Measurements from ENCODE around the gene NBPF15. TPM values are rescaled to one million over a fixed set of nuclear protein-coding genes. Genes with fewer than 3 reads are reported as not detected.
"Not testable (repeated sequence)": the region's sequence is repeated elsewhere in the genome, so short reads cannot be mapped to it uniquely, and the experiment has no call there.

The NBPF15 gene
- total RNA-seq, 1 experiment from 2014 or later: 29.9 TPM

DNA sequence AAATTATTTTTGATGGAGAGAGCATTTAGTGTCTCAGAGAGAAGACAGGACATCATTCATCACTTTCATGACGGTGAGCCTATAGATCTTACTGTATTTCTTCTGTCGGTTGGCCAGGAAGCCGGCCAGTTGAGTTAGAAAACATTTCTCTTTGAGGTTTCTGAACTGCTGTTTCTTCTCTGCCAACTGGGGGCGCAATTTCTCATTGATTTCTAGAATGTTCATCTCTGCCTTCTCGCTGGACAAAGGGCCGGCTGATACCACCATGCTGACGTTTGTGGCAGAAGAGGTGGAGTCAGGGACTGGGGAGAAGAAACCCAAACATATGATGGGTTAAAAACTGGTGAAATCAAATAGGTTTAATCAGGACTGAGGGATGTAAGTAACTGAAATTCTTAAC is 21.7 kb downstream of the NBPF15 start:
- H3K27ac ChIP-seq; H3K4me3 ChIP-seq; intact Hi-C loops (cut with micrococcal nuclease; ENCODE audit: unreplicated experiment); H3K4me2 ChIP-seq; H2AFZ ChIP-seq; POLR2A ChIA-PET (ENCODE audit: unreplicated experiment); H3K27me3 ChIP-seq (ENCODE audit: insufficient read depth, low read depth); H4K20me1 ChIP-seq (ENCODE audit: insufficient read depth); H3F3A ChIP-seq (ENCODE audit: insufficient read depth, low read depth); H3K36me3 ChIP-seq (ENCODE audit: low read depth); CTCF ChIA-PET; DNase-seq; H3K9me2 ChIP-seq (ENCODE audit: insufficient read depth); BruUV-seq (replicated peaks); H3K4me1 ChIP-seq (replicated peaks; ENCODE audit: insufficient read depth); H3K79me2 ChIP-seq (ENCODE audit: low read depth); H3K9me3 ChIP-seq (ENCODE audit: insufficient read depth, low read depth): not testable (repeated sequence)
- TF ChIP-seq, protein P1, sequence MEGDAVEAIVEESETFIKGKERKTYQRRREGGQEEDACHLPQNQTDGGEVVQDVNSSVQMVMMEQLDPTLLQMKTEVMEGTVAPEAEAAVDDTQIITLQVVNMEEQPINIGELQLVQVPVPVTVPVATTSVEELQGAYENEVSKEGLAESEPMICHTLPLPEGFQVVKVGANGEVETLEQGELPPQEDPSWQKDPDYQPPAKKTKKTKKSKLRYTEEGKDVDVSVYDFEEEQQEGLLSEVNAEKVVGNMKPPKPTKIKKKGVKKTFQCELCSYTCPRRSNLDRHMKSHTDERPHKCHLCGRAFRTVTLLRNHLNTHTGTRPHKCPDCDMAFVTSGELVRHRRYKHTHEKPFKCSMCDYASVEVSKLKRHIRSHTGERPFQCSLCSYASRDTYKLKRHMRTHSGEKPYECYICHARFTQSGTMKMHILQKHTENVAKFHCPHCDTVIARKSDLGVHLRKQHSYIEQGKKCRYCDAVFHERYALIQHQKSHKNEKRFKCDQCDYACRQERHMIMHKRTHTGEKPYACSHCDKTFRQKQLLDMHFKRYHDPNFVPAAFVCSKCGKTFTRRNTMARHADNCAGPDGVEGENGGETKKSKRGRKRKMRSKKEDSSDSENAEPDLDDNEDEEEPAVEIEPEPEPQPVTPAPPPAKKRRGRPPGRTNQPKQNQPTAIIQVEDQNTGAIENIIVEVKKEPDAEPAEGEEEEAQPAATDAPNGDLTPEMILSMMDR (conservative IDR thresholded peaks at IDR 0.05): peak; percentile 48; the same call in 1 of the 2 replicates

GRCh38 chr1:144418891-144419694 is 42.4 kb downstream of the NBPF15 start:
- POLR2A ChIA-PET (ENCODE audit: unreplicated experiment); H3K36me3 ChIP-seq (ENCODE audit: low read depth); H3F3A ChIP-seq (ENCODE audit: insufficient read depth, low read depth); H4K20me1 ChIP-seq (ENCODE audit: insufficient read depth); H3K79me2 ChIP-seq (ENCODE audit: low read depth); H3K27me3 ChIP-seq (ENCODE audit: insufficient read depth, low read depth); H3K9me2 ChIP-seq (ENCODE audit: insufficient read depth); intact Hi-C loops (cut with micrococcal nuclease; ENCODE audit: unreplicated experiment); H3K4me1 ChIP-seq (replicated peaks; ENCODE audit: insufficient read depth); CTCF ChIA-PET; H3K9me3 ChIP-seq (ENCODE audit: insufficient read depth, low read depth): not testable (repeated sequence)
- DNase-seq: peak; percentile 62 to 75
- Histone ChIP-seq H3K4me2 (peak overlapping the region; percentile 69), H2AFZ (peak overlapping the region; percentile 77), H3K27ac (peak overlapping the region; percentile 69), H3K4me3 (peak overlapping the region; percentile 77; the same call in 1 of the 2 replicates)
- TSS peak; percentile 77 for BruUV-seq (replicated peaks)

DNA sequence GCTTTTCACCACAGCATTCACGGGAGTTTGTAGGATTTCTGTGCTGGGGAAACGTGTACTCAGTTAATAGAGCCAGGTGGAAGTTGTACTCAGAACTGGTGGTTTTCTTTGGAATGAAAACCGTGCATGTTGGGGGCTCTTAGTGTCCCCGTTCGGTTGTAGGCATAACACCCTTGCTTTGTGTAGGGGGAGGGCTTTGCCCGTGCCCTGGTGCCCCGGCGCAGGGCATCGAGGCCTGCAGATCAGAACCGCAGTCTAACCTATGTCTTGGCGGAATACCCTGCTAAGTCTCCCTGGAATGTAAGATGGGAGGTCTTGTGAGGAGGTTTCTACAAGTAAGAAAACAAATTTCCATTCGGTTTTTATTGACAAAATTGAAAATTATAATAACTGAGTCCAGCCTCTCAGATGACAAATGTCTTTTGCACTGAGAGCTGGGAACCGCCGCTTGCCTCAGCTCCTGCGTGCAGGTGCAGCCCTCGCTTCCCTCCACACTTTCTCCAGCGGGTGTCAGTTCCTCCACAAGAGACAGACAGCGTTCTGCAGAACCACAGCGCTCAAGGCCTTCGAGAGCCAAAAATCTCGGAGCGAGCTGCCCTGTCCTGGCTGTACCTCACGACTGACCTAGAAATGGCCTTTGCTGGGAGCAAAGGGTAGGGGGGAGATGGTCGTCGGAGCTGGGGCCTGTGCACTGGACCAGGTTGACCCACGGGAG is 47.9 kb downstream of the NBPF15 start:
- Histone ChIP-seq H2AFZ (peak overlapping the region; percentile 72), H3K4me2 (peak overlapping the region; percentile 72), H3K4me3 (peak overlapping the region; percentile 57; the same call in 1 of the 2 replicates), H3K27ac (peak overlapping the region; percentile 74; the same call in 1 of the 2 replicates)
- H3F3A ChIP-seq (ENCODE audit: insufficient read depth, low read depth); H3K79me2 ChIP-seq (ENCODE audit: low read depth); H3K27me3 ChIP-seq (ENCODE audit: insufficient read depth, low read depth); intact Hi-C loops (cut with micrococcal nuclease; ENCODE audit: unreplicated experiment); H3K4me1 ChIP-seq (replicated peaks; ENCODE audit: insufficient read depth); H3K36me3 ChIP-seq (ENCODE audit: low read depth); CTCF ChIA-PET; DNase-seq; POLR2A ChIA-PET (ENCODE audit: unreplicated experiment); BruUV-seq (replicated peaks); H3K9me3 ChIP-seq (ENCODE audit: insufficient read depth, low read depth); H4K20me1 ChIP-seq (ENCODE audit: insufficient read depth); H3K9me2 ChIP-seq (ENCODE audit: insufficient read depth): not testable (repeated sequence)

DNA sequence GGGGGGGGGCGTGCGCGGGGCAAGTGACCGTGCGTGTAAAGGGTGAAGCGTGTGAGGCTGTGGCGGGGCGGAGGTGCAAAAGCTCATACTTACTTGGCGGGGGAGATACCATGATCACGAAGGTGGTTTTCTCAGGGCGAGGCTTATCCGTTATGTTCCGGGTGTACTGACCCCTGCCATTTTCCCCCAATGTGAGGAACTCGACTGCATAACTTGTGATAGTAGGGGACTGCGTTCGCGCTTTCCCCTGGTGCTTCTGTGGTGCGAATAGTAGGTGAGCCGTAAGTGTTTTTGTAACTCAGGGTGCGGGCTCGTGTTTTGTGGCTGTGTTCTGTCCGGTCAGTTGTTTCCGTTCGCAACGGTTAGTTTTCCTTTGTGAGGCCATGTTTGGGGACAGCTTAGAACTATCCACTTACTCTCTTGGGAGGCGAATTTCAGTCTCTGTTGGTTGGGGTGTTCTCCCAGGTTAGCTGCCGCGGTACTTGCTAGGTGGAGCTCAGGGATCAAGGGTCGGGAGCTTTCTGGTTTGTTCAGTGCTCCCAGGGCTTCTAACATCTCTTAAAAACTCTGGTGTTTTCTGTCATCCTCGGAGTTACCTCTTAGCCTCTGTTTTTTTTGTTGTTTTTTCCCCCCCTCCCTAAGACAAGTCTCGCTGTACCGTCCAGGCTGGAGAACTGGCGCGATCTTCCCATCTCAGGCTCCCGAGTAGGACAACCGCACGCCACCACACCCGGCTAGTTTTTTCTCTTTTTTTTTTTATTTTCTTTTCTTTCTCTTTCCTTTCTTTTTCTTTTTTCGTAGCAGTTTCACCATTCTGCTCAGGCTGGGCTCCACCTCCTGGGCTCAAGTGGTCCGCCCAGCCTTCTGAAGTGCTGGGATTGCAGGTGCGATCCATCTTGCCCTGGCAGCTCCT is 48.7 kb downstream of the NBPF15 start:
- H4K20me1 ChIP-seq (ENCODE audit: insufficient read depth); H3F3A ChIP-seq (ENCODE audit: insufficient read depth, low read depth); H3K9me2 ChIP-seq (ENCODE audit: insufficient read depth); H3K4me1 ChIP-seq (replicated peaks; ENCODE audit: insufficient read depth); intact Hi-C loops (cut with micrococcal nuclease; ENCODE audit: unreplicated experiment); CTCF ChIA-PET; H3K9me3 ChIP-seq (ENCODE audit: insufficient read depth, low read depth); H3K27me3 ChIP-seq (ENCODE audit: insufficient read depth, low read depth); H3K79me2 ChIP-seq (ENCODE audit: low read depth); H3K36me3 ChIP-seq (ENCODE audit: low read depth): not testable (repeated sequence)
- H3K27ac ChIP-seq: peak overlapping the region; percentile 74
- DNase-seq: peak; percentile 79 to 97
- peak overlapping the region; percentile 57; the same call in 1 of the 2 replicates for H3K4me3 ChIP-seq
- BruUV-seq (replicated peaks): TSS peak; percentile 97
- H2AFZ ChIP-seq: peak overlapping the region; percentile 72
- POLR2A ChIA-PET (ENCODE audit: unreplicated experiment): interaction anchor here (0.6 kb wide), 3 partner anchors 47 to 1566 kb away, joined by 3 to 12 read pairs (median 10); no protein-coding TSS in a partner anchor
- H3K4me2 ChIP-seq: peak overlapping the region; percentile 72

- H3F3A ChIP-seq (ENCODE audit: insufficient read depth, low read depth); H3K36me3 ChIP-seq (ENCODE audit: low read depth); BruUV-seq (replicated peaks); CTCF ChIA-PET; intact Hi-C loops (cut with micrococcal nuclease; ENCODE audit: unreplicated experiment); H4K20me1 ChIP-seq (ENCODE audit: insufficient read depth); H3K4me1 ChIP-seq (replicated peaks; ENCODE audit: insufficient read depth); H3K9me3 ChIP-seq (ENCODE audit: insufficient read depth, low read depth); H3K9me2 ChIP-seq (ENCODE audit: insufficient read depth); H3K27me3 ChIP-seq (ENCODE audit: insufficient read depth, low read depth); H3K79me2 ChIP-seq (ENCODE audit: low read depth): not testable (repeated sequence)
- POLR2A ChIA-PET (ENCODE audit: unreplicated experiment): interaction anchor here (0.6 kb wide), 3 partner anchors 48 to 1566 kb away, joined by 3 to 12 read pairs (median 10); no protein-coding TSS in a partner anchor
- DNase-seq: peak; percentile 72 to 81
- Histone ChIP-seq H3K27ac (peak overlapping the region; percentile 71), H3K4me2 (peak overlapping the region; percentile 71), H2AFZ (peak overlapping the region; percentile 78), H3K4me3 (peak overlapping the region; percentile 56)
Observed at GRCh38 chr1:144412068-144412471, 49.4 kb downstream of the NBPF15 start.

- H3F3A ChIP-seq (ENCODE audit: insufficient read depth, low read depth); POLR2A ChIA-PET (ENCODE audit: unreplicated experiment); H3K9me2 ChIP-seq (ENCODE audit: insufficient read depth); DNase-seq; H3K27me3 ChIP-seq (ENCODE audit: insufficient read depth, low read depth); H3K36me3 ChIP-seq (ENCODE audit: low read depth); H3K4me3 ChIP-seq; H4K20me1 ChIP-seq (ENCODE audit: insufficient read depth); H3K79me2 ChIP-seq (ENCODE audit: low read depth); intact Hi-C loops (cut with micrococcal nuclease; ENCODE audit: unreplicated experiment); H3K9me3 ChIP-seq (ENCODE audit: insufficient read depth, low read depth); H3K4me1 ChIP-seq (replicated peaks; ENCODE audit: insufficient read depth); BruUV-seq (replicated peaks); CTCF ChIA-PET; H3K27ac ChIP-seq; H2AFZ ChIP-seq; H3K4me2 ChIP-seq: not testable (repeated sequence)
Observed at GRCh38 chr1:144402807-144403206, 58.7 kb downstream of the NBPF15 start.

Data from PC-9 (cell line).